ENCODE data around the gene STARD8. TPM values are rescaled to one million over a fixed set of nuclear protein-coding genes. Genes with fewer than 3 reads are reported as not detected.

The STARD8 gene
- total RNA-seq, 1 experiment from 2014 or later: not detected

DNA sequence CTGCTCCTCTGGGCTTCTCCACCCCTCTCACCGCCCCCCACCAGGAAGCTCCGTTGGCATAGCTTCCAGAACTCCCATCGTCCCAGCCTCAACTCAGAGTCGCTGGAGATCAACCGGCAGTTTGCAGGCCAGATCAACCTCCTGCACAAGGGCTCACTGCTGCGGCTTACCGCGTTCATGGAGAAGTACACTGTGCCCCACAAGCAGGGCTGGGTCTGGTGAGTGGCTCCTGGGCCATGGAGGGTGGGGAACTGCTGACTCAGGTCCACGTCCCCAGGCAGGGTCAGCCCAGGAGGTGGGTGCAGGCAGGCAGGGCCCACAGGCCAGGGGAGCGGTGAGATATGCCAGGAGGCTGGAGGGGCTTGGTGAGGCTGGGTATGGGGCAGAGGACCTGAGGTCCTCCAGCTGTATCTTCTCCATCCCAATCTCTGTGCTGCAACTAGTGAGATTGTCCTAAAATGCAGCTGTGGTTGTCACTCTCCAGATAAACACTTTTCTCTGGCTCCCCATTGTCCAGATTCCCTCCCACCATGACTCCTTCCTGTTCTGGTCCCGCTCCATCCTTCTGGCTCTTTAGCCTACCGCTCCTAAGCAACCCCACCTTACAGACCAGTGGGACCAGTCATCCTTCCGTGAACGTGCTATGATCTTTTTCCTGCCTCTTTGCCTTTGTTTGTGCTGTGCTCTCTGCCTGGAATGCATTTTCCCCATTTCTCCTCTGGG is 71.9 kb downstream of the STARD8 start:
- Mint-ChIP-seq H3K36me3 (ENCODE audit: insufficient read depth, unreplicated experiment) (no peaks in the 10 kb centered on the region), H3K27me3 (ENCODE audit: insufficient read depth, unreplicated experiment) (no peaks in the 10 kb centered on the region), H3K4me1 (ENCODE audit: low read depth, unreplicated experiment) (peaks cover 1% of the 10 kb centered on the region), H3K9me3 (ENCODE audit: unreplicated experiment) (no peaks in the 10 kb centered on the region), H3K27ac (ENCODE audit: unreplicated experiment) (no peak overlapping the region), H3K4me3 (ENCODE audit: unreplicated experiment) (no peak overlapping the region)
- H3K9me3 ChIP-seq: no peaks in the 10 kb centered on the region
- no peaks in the 10 kb centered on the region for H3K36me3 ChIP-seq (ENCODE audit: control insufficient read depth, insufficient read depth, low read length)
- TF ChIP-seq, protein P1, sequence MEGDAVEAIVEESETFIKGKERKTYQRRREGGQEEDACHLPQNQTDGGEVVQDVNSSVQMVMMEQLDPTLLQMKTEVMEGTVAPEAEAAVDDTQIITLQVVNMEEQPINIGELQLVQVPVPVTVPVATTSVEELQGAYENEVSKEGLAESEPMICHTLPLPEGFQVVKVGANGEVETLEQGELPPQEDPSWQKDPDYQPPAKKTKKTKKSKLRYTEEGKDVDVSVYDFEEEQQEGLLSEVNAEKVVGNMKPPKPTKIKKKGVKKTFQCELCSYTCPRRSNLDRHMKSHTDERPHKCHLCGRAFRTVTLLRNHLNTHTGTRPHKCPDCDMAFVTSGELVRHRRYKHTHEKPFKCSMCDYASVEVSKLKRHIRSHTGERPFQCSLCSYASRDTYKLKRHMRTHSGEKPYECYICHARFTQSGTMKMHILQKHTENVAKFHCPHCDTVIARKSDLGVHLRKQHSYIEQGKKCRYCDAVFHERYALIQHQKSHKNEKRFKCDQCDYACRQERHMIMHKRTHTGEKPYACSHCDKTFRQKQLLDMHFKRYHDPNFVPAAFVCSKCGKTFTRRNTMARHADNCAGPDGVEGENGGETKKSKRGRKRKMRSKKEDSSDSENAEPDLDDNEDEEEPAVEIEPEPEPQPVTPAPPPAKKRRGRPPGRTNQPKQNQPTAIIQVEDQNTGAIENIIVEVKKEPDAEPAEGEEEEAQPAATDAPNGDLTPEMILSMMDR (IDR thresholded peaks at IDR 0.05; ENCODE audit: insufficient read depth in 1 of 2, low read depth in 1 of 2, low read length in 1 of 2, severe bottlenecking in 1 of 2, unreplicated experiment in 1 of 2): no peak
- BruUV-seq (replicated peaks): no TSS peak
- no peaks in the 10 kb centered on the region for H3K27me3 ChIP-seq (replicated peaks; ENCODE audit: control insufficient read depth, insufficient read depth, low read length)
- ChIA-PET POLR2A (no interaction called here), CTCF (no interaction called here)
- intact Hi-C loops (cut with micrococcal nuclease; ENCODE audit: unreplicated experiment): no loop called here
- H3K4me1 ChIP-seq: no peaks in the 10 kb centered on the region
- DNase-seq: no peak
- H3K4me3 ChIP-seq (ENCODE audit: low read depth, low read length): no peak overlapping the region

DNA sequence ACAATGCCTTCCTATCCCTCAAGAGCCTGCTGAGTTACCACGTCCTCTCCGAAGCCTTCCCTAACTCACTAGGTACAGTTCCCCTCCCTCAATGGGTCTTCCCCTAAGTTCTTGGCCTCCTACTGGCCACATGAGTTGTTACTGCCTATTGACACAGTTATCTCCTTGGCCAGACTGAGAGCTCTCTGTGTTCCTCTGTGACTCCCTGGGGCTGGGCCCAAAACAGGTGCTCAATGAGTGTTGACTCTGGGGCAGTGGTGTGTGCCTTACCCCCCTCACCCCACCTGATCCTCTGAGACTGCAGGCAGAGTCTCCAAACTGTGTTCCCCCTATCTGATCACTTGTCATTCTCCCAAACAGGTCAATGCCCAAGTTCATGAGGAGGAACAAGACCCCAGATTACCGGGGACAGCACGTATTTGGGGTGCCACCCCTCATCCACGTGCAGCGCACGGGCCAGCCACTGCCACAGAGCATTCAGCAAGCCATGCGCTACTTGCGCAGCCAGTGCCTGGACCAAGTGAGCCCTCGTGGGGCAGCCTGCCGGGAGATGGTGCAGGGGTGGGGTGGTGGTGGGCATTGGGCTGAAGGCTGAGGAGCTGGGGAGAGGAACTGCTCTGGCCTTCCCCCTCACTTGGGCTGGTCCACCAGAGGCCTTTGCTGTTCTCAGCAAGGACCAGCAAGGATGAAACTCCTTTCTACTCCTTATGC is 72.6 kb downstream of the STARD8 start:
- no peak overlapping the region for H3K4me3 ChIP-seq (ENCODE audit: low read depth, low read length)
- H3K27ac Mint-ChIP-seq (ENCODE audit: unreplicated experiment): no peak overlapping the region
- H3K36me3 Mint-ChIP-seq (ENCODE audit: insufficient read depth, unreplicated experiment): no peaks in the 10 kb centered on the region
- CTCF ChIA-PET: no interaction called here
- H3K36me3 ChIP-seq (ENCODE audit: control insufficient read depth, insufficient read depth, low read length): no peaks in the 10 kb centered on the region
- no peak overlapping the region for H3K4me3 Mint-ChIP-seq (ENCODE audit: unreplicated experiment)
- intact Hi-C loops (cut with micrococcal nuclease; ENCODE audit: unreplicated experiment): no loop called here
- no peaks in the 10 kb centered on the region for H3K27me3 ChIP-seq (replicated peaks; ENCODE audit: control insufficient read depth, insufficient read depth, low read length)
- H3K4me1 Mint-ChIP-seq (ENCODE audit: low read depth, unreplicated experiment): no peaks in the 10 kb centered on the region
- POLR2A ChIA-PET: no interaction called here
- H3K27me3 Mint-ChIP-seq (ENCODE audit: insufficient read depth, unreplicated experiment): no peaks in the 10 kb centered on the region
- no peaks in the 10 kb centered on the region for H3K9me3 ChIP-seq
- H3K9me3 Mint-ChIP-seq (ENCODE audit: unreplicated experiment): no peaks in the 10 kb centered on the region
- TF ChIP-seq, protein P1 (IDR thresholded peaks at IDR 0.05; ENCODE audit: insufficient read depth in 1 of 2, low read depth in 1 of 2, low read length in 1 of 2, severe bottlenecking in 1 of 2, unreplicated experiment in 1 of 2): peak in 1 of 2 experiments; percentile 9
- no TSS peak for BruUV-seq (replicated peaks)
- no peak for DNase-seq
- H3K4me1 ChIP-seq: no peaks in the 10 kb centered on the region

GRCh38 chrX:68720851-68721250 is 73.4 kb downstream of the STARD8 start:
- H3K9me3 Mint-ChIP-seq (ENCODE audit: unreplicated experiment): no peaks in the 10 kb centered on the region
- H3K36me3 Mint-ChIP-seq (ENCODE audit: insufficient read depth, unreplicated experiment): no peaks in the 10 kb centered on the region
- no peak overlapping the region for H3K4me3 ChIP-seq (ENCODE audit: low read depth, low read length)
- H3K4me3 Mint-ChIP-seq (ENCODE audit: unreplicated experiment): no peak overlapping the region
- DNase-seq: no peak
- H3K4me1 ChIP-seq: no peaks in the 10 kb centered on the region
- CTCF ChIA-PET: no interaction called here
- POLR2A ChIA-PET: no interaction called here
- H3K36me3 ChIP-seq (ENCODE audit: control insufficient read depth, insufficient read depth, low read length): no peaks in the 10 kb centered on the region
- no peak overlapping the region for H3K27ac Mint-ChIP-seq (ENCODE audit: unreplicated experiment)
- no peaks in the 10 kb centered on the region for H3K4me1 Mint-ChIP-seq (ENCODE audit: low read depth, unreplicated experiment)
- H3K9me3 ChIP-seq: no peaks in the 10 kb centered on the region
- no peaks in the 10 kb centered on the region for H3K27me3 ChIP-seq (replicated peaks; ENCODE audit: control insufficient read depth, insufficient read depth, low read length)
- TF ChIP-seq, protein P1 (IDR thresholded peaks at IDR 0.05; ENCODE audit: insufficient read depth in 1 of 2, low read depth in 1 of 2, low read length in 1 of 2, severe bottlenecking in 1 of 2, unreplicated experiment in 1 of 2): no peak
- intact Hi-C loops (cut with micrococcal nuclease; ENCODE audit: unreplicated experiment): no loop called here
- BruUV-seq (replicated peaks): no TSS peak
- H3K27me3 Mint-ChIP-seq (ENCODE audit: insufficient read depth, unreplicated experiment): no peaks in the 10 kb centered on the region

Measured in Caco-2 (cell line).